ENCODE results near the gene ZNF567.

Gene ZNF567

DNA sequence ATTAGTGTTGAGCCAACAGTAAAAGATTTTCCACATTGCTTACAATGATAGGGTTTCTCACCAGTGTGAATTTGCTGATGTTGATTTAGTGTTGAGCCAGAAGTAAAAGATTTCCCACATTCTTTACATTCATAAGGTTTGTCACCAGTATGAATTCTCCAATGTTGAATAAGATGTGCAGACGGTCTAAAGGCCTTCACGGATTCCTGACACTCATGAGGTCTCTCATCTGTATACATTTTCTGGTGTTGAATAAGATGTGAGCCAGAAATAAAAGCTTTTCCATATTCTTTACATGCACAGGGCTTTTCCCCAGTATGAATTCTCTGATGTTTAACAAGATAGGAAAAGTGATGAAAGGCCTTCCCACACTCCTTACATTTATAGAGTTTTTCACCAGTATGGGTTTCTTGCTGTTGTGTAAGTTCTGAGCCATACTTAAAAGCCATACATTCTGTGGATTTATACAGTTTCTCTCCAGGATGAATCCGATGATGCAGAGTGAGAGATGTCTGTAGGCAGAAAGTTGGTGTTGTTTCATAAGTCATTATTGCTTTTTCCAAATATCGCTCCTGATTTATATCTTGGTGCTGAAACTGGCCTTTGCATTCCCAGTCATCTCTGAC lies 62.8 kb downstream of the ZNF567 start:
- DNase-seq (ENCODE audit: low read depth in 1 of 2, low spot score in 1 of 2), result no peak

Data from stimulated activated CD4-positive, alpha-beta T cell treated with anti-CD3 and anti-CD28 coated beads, Interleukin-15, amount 100 ng/mL, for 1 hour (primary cell).